WTC11 (cell line): ENCODE measurements around the gene MEOX2. TPM values are rescaled to one million over a fixed set of nuclear protein-coding genes. Genes with fewer than 3 reads are reported as not detected.

Experiments used
- ATAC-seq: fragments of 200-7000 bp; cut with Tn5 transposase; 2 replicates; pipeline ENCODE4 v1.10.0; 2021; ENCODE audit warnings: mild to moderate bottlenecking, moderate library complexity
- CTCF ChIA-PET: fragments of 300-600 bp; sonication (Branson Sonifier 250); formaldehyde crosslinking; loops from one replicate; lab custom pipeline; 2021; ENCODE audit warnings: antibody characterized with exemption; lab: Charles Lee
- POLR2A ChIA-PET: fragments of 350-600 bp; sonication (Branson Sonifier 250); formaldehyde crosslinking; loops from one replicate; lab custom pipeline; 2021; ENCODE audit warnings: antibody characterized with exemption; lab: Charles Lee
- DNase-seq: peaks from one replicate; pipeline ENCODE4 v3.0.0; 2021; ENCODE audit warnings: low spot score
- H3K27ac Mint-ChIP-seq: 2 replicates; pipeline ENCODE4 v1.8.0; 2021; ENCODE audit warnings: mixed read lengths
- H3K27me3 Mint-ChIP-seq: 2 replicates; pipeline ENCODE4 v1.8.0; 2021; ENCODE audit warnings: low read depth, mild to moderate bottlenecking, moderate library complexity, mixed read lengths
- H3K36me3 Mint-ChIP-seq: 2 replicates; pipeline ENCODE4 v1.8.0; 2021; ENCODE audit warnings: mixed read lengths
- H3K4me1 Mint-ChIP-seq: 2 replicates; pipeline ENCODE4 v1.8.0; 2022; ENCODE audit warnings: mixed read lengths
- H3K4me3 Mint-ChIP-seq: 2 replicates; pipeline ENCODE4 v1.8.0; 2021; ENCODE audit warnings: mild to moderate bottlenecking, moderate library complexity, mixed read lengths
- H3K9me3 Mint-ChIP-seq: 2 replicates; pipeline ENCODE4 v1.8.0; 2021; ENCODE audit warnings: mixed read lengths
- CBFB ChIP-seq: sonication (generic); formaldehyde crosslinking; IDR thresholded peaks from 2 replicates; pipeline ENCODE4 v1.8.1; 2022; ENCODE audit warnings: mild to moderate bottlenecking, low read depth, missing genetic modification reagents
- E2F4 ChIP-seq: sonication (generic); formaldehyde crosslinking; IDR thresholded peaks from 2 replicates; pipeline ENCODE4 v1.8.1; 2022; ENCODE audit warnings: low read depth, mild to moderate bottlenecking, moderate library complexity, missing genetic modification reagents, borderline replicate concordance
- ERG ChIP-seq: fragments of 250-450 bp; sonication (Bioruptor Pico); IDR thresholded peaks from 2 replicates; pipeline ENCODE4 v1.8.0; 2021; ENCODE audit warnings: mild to moderate bottlenecking
- ETV6 ChIP-seq: sonication (generic); formaldehyde crosslinking; IDR thresholded peaks from 2 replicates; pipeline ENCODE4 v1.8.1; 2022; ENCODE audit warnings: mild to moderate bottlenecking, missing genetic modification reagents
- GABPB1 ChIP-seq: sonication (generic); formaldehyde crosslinking; IDR thresholded peaks from 2 replicates; pipeline ENCODE4 v1.8.1; 2023; ENCODE audit warnings: mild to moderate bottlenecking, missing genetic modification reagents
- HMGA2 ChIP-seq: fragments of 250-450 bp; sonication (Bioruptor Pico); IDR thresholded peaks from 2 replicates; pipeline ENCODE4 v1.4.0; 2021; ENCODE audit warnings: mild to moderate bottlenecking, moderate library complexity
- IRF1 ChIP-seq: sonication (generic); formaldehyde crosslinking; IDR thresholded peaks from 2 replicates; pipeline ENCODE4 v1.8.0; 2023; ENCODE audit warnings: missing genetic modification reagents
- IRF2 ChIP-seq: sonication (generic); formaldehyde crosslinking; IDR thresholded peaks from 2 replicates; pipeline ENCODE4 v1.8.0; 2022; ENCODE audit warnings: low read depth, missing genetic modification reagents, borderline replicate concordance
- JAZF1 ChIP-seq: fragments of 250-450 bp; sonication (Bioruptor Pico); IDR thresholded peaks from 2 replicates; pipeline ENCODE4 v1.9.0; 2021; ENCODE audit warnings: moderate library complexity, mild to moderate bottlenecking, inconsistent platforms
- JUN ChIP-seq: sonication (generic); formaldehyde crosslinking; IDR thresholded peaks from 2 replicates; pipeline ENCODE4 v1.8.0; 2023; ENCODE audit warnings: mild to moderate bottlenecking, missing genetic modification reagents
- MXD4 ChIP-seq: fragments of 250-450 bp; sonication (Bioruptor Pico); IDR thresholded peaks from 2 replicates; pipeline ENCODE4 v1.8.0; 2021; ENCODE audit warnings: mild to moderate bottlenecking, moderate library complexity, borderline replicate concordance
- NFE2L1 ChIP-seq: sonication (generic); formaldehyde crosslinking; IDR thresholded peaks from 2 replicates; pipeline ENCODE4 v1.8.1; 2023; ENCODE audit warnings: missing genetic modification reagents
- NR2C2 ChIP-seq: sonication (generic); formaldehyde crosslinking; IDR thresholded peaks from 2 replicates; pipeline ENCODE4 v1.8.0; 2022; ENCODE audit warnings: mild to moderate bottlenecking, missing genetic modification reagents
- PRDM15 ChIP-seq: sonication (generic); formaldehyde crosslinking; IDR thresholded peaks from 2 replicates; pipeline ENCODE4 v1.8.0; 2022; ENCODE audit warnings: missing genetic modification reagents
- RELA ChIP-seq: sonication (generic); formaldehyde crosslinking; IDR thresholded peaks from 2 replicates; pipeline ENCODE4 v1.8.1; 2022; ENCODE audit warnings: missing genetic modification reagents, mild to moderate bottlenecking, borderline replicate concordance
- RORB ChIP-seq: fragments of 250-450 bp; sonication (Bioruptor Pico); IDR thresholded peaks from 2 replicates; pipeline ENCODE4 v1.9.0; 2021; ENCODE audit warnings: mild to moderate bottlenecking
- SMAD3 ChIP-seq: sonication (generic); formaldehyde crosslinking; IDR thresholded peaks from 2 replicates; pipeline ENCODE4 v1.8.0; 2022; ENCODE audit warnings: missing genetic modification reagents, mild to moderate bottlenecking, borderline replicate concordance
- SMAD4 ChIP-seq: sonication (generic); formaldehyde crosslinking; IDR thresholded peaks from 2 replicates; pipeline ENCODE4 v1.8.0; 2022; ENCODE audit warnings: mild to moderate bottlenecking, missing genetic modification reagents
- TEAD4 ChIP-seq: sonication (generic); formaldehyde crosslinking; IDR thresholded peaks from 2 replicates; pipeline ENCODE4 v1.8.0; 2022; ENCODE audit warnings: mild to moderate bottlenecking, missing genetic modification reagents
- ZBTB21 ChIP-seq: sonication (generic); formaldehyde crosslinking; IDR thresholded peaks from 2 replicates; pipeline ENCODE4 v1.8.1; 2023; ENCODE audit warnings: mild to moderate bottlenecking, missing genetic modification reagents, borderline replicate concordance
- ZNF121 ChIP-seq: sonication (generic); formaldehyde crosslinking; IDR thresholded peaks from 2 replicates; pipeline ENCODE4 v1.8.0; 2023; ENCODE audit warnings: missing genetic modification reagents
- ZNF416 ChIP-seq: fragments of 250-450 bp; sonication (Bioruptor Pico); IDR thresholded peaks from 2 replicates; pipeline ENCODE4 v1.9.0; 2021; ENCODE audit warnings: mild to moderate bottlenecking, inconsistent platforms
- ZNF671 ChIP-seq: fragments of 250-450 bp; sonication (Bioruptor Pico); IDR thresholded peaks from 2 replicates; pipeline ENCODE4 v1.8.0; 2021; ENCODE audit warnings: mild to moderate bottlenecking
- total RNA-seq: library from RNA; stranded (reverse); gene quantifications from 3 replicates; pipeline ENCODE4 v1.2.3, GENCODE V29; 2021
- TF ChIP-seq, protein P1 (sequence below): sonication (generic); formaldehyde crosslinking; IDR thresholded peaks from 2 replicates; pipeline ENCODE4 v1.8.0; 2023; ENCODE audit warnings: mild to moderate bottlenecking, missing genetic modification reagents
- TF ChIP-seq, protein P2 (sequence below): fragments of 200-600 bp; IDR thresholded peaks from 2 replicates; pipeline ENCODE4 v1.8.0; 2022; ENCODE audit warnings: antibody characterized with exemption
- TF ChIP-seq, protein P3 (sequence below): sonication (generic); formaldehyde crosslinking; IDR thresholded peaks from 2 replicates; pipeline ENCODE4 v1.8.0; 2022; ENCODE audit warnings: mild to moderate bottlenecking, missing genetic modification reagents

Gene MEOX2
- total RNA-seq, 1 experiment from 2014 or later: 0.07 TPM

- no peaks in the 10 kb centered on the region for H3K4me1 Mint-ChIP-seq
- CTCF ChIA-PET: no interaction called here
- ATAC-seq: no peak
- POLR2A ChIA-PET: no interaction called here
- H3K4me3 Mint-ChIP-seq: no peak overlapping the region
- no peak for DNase-seq
- H3K9me3 Mint-ChIP-seq: peaks cover under 1% of the 10 kb centered on the region; the same call in 1 of the 2 replicates
- no peaks in the 10 kb centered on the region for H3K27me3 Mint-ChIP-seq
- no peaks in the 10 kb centered on the region for H3K36me3 Mint-ChIP-seq
- no peak overlapping the region for H3K27ac Mint-ChIP-seq
- TF ChIP-seq ZNF671 (CRISPR knock-in tag): no peak
- no peak for TF ChIP-seq RORB
- no peak for TF ChIP-seq ERG (CRISPR knock-in tag)
- TF ChIP-seq, protein P1, sequence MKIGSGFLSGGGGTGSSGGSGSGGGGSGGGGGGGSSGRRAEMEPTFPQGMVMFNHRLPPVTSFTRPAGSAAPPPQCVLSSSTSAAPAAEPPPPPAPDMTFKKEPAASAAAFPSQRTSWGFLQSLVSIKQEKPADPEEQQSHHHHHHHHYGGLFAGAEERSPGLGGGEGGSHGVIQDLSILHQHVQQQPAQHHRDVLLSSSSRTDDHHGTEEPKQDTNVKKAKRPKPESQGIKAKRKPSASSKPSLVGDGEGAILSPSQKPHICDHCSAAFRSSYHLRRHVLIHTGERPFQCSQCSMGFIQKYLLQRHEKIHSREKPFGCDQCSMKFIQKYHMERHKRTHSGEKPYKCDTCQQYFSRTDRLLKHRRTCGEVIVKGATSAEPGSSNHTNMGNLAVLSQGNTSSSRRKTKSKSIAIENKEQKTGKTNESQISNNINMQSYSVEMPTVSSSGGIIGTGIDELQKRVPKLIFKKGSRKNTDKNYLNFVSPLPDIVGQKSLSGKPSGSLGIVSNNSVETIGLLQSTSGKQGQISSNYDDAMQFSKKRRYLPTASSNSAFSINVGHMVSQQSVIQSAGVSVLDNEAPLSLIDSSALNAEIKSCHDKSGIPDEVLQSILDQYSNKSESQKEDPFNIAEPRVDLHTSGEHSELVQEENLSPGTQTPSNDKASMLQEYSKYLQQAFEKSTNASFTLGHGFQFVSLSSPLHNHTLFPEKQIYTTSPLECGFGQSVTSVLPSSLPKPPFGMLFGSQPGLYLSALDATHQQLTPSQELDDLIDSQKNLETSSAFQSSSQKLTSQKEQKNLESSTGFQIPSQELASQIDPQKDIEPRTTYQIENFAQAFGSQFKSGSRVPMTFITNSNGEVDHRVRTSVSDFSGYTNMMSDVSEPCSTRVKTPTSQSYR (CRISPR knock-in tag): no peak
- no peak for TF ChIP-seq RELA
- TF ChIP-seq SMAD3 (CRISPR knock-in tag): no peak
- TF ChIP-seq ETV6: no peak
- no peak for TF ChIP-seq SMAD4 (CRISPR knock-in tag)
- no peak for TF ChIP-seq ZBTB21 (CRISPR knock-in tag)
- TF ChIP-seq, protein P2, sequence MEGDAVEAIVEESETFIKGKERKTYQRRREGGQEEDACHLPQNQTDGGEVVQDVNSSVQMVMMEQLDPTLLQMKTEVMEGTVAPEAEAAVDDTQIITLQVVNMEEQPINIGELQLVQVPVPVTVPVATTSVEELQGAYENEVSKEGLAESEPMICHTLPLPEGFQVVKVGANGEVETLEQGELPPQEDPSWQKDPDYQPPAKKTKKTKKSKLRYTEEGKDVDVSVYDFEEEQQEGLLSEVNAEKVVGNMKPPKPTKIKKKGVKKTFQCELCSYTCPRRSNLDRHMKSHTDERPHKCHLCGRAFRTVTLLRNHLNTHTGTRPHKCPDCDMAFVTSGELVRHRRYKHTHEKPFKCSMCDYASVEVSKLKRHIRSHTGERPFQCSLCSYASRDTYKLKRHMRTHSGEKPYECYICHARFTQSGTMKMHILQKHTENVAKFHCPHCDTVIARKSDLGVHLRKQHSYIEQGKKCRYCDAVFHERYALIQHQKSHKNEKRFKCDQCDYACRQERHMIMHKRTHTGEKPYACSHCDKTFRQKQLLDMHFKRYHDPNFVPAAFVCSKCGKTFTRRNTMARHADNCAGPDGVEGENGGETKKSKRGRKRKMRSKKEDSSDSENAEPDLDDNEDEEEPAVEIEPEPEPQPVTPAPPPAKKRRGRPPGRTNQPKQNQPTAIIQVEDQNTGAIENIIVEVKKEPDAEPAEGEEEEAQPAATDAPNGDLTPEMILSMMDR: no peak
- TF ChIP-seq CBFB: no peak
- TF ChIP-seq, protein P3, sequence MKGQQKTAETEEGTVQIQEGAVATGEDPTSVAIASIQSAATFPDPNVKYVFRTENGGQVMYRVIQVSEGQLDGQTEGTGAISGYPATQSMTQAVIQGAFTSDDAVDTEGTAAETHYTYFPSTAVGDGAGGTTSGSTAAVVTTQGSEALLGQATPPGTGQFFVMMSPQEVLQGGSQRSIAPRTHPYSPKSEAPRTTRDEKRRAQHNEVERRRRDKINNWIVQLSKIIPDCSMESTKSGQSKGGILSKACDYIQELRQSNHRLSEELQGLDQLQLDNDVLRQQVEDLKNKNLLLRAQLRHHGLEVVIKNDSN (CRISPR knock-in tag): no peak
Observed at GRCh38 chr7:15577600-15577999, 108.9 kb downstream of the MEOX2 start.

GRCh38 chr7:15571301-15571878 is 115.1 kb downstream of the MEOX2 start:
- ChIA-PET POLR2A (interaction anchor here (0.6 kb wide), 1 partner anchor 134 kb away, joined by 4 read pairs; no protein-coding TSS in a partner anchor), CTCF (no interaction called here)
- Mint-ChIP-seq H3K9me3 (0 out of 2 replicates have a peak, but pooled peaks cover 3% of the 10 kb centered on the region), H3K4me1 (no peaks in the 10 kb centered on the region), H3K36me3 (no peaks in the 10 kb centered on the region), H3K27ac (no peak overlapping the region), H3K27me3 (no peaks in the 10 kb centered on the region), H3K4me3 (no peak overlapping the region)
- ATAC-seq: no peak
- no peak for DNase-seq
- no peak for TF ChIP-seq ZNF121 (CRISPR knock-in tag)
- TF ChIP-seq NFE2L1 (CRISPR knock-in tag): no peak
- no peak for TF ChIP-seq RELA
- TF ChIP-seq NR2C2: no peak
- no peak for TF ChIP-seq E2F4 (CRISPR knock-in tag)
- TF ChIP-seq HMGA2 (CRISPR knock-in tag): no peak
- no peak for TF ChIP-seq ZNF416 (CRISPR knock-in tag)
- TF ChIP-seq PRDM15: no peak
- TF ChIP-seq JUN (CRISPR knock-in tag): no peak
- TF ChIP-seq GABPB1 (CRISPR knock-in tag): no peak
- no peak for TF ChIP-seq MXD4 (CRISPR knock-in tag)
- no peak for TF ChIP-seq IRF2 (CRISPR knock-in tag)
- TF ChIP-seq TEAD4 (CRISPR knock-in tag): no peak
- no peak for TF ChIP-seq IRF1
- no peak for TF ChIP-seq JAZF1 (CRISPR knock-in tag)
